ENCODE data around the gene HOXB7.

The HOXB7 gene

DNA sequence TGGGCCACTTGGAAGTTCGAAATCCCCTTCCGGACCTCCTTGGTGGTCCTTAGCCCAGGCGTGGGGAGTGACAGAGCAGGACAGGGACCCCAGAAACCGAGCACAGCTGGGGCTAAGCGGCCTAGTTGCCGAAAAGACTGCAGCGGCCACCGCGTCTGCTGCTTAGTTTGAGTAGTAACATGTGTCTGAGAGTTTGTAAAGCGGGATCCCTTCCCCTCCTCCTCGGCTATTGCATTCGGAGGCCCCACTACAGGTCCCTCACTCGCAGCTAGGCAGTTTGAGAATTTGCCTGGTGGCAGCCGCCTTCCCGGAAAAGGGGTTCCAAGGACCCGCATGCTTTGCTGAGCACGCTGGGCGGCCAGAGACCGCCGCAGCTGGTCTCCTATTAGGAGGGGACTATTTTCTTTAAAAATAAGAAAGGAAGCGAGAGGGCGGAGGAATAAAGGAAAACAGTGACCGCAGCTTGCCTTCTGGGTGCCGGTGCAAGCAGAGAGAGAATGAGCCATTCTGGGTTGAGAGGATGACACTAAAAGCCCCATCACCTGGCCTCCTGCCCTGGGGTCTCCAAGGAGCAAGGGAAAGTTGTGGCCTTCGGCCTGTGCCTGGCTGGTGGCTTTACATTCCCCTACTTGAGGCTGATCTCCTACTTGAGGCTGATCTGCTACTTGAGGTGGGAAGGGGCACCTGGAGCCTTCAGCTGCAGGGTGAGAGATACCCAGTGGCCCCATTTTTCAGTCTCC, 16.1 kb downstream of the HOXB7 start:
- no peak for DNase-seq (ENCODE audit: low read depth in 2 of 2)

DNA sequence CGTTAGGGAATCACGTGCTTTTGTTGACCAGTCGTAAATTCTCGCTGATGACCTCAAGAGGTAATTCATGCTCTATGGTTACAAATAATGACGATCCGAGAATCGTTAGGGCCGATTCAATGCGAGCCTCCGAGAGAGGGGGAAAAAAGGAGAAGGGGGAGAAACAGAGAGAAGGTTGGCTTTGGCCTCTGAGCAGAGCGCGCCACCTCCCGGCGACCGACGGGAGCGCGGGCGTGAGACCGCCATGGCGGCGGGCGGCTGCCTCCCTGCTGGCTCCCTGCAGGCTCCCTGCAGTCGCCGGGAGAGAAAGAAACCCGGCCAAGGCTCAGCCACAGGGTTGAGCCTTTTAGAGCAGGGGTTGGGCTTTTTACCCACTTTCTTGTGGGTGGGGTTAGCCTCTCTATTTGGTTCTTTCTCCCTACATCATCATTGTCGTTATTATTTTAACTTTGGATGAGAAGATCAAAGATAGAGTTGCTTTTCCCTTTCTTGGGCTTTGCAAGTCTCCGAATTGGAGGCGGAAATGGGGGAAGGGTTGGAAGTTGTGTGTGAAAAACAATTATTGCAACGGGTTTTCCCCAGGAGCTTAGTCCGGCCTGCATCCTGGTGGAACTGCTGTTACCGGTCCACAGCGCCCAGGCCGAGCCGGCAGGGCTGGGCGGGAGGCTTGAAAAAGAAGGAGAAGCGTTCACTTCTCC, 16.8 kb downstream of the HOXB7 start:
- DNase-seq (ENCODE audit: low read depth in 2 of 2): peak; percentile 54 to 76

DNA sequence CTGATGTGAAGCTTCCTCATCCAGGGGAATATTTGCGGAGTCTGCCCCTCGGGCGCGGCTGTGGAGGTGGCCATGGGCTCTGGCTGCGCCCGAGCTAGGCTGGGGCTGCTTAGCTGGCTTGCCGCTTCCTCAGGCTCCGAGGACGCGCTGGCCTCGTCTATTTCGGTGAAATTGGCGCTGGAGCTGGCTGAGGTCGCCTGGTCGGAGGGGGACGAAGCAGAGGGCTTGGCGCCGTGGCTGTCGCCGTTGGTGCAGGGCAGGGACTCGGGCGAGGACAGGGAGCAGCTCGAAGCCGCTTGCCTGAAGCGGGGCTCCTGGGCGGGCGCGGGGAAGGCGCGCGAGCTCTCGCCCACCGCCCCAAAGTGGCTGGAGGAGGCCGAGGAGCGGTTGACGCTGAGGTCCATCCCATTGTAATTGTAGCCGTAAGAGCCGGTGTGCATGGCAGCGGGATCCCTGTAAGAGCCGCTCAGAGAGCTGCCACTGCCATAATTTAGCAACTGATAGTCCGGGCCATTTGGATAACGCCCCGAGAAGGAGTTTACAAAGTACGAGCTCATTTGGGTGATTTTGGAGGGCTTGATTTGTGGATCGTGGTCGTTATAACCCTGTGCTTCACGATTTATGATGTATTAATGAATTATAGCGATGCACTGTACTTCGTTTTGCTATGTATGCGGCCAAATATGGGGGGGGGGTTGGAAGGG, 17.5 kb downstream of the HOXB7 start, which contains the start of gene HOXB5:
HOXB5 (minus strand) TSS at position 654 of the 704 bp plus-strand sequence; CDS start at position 557, 97 bp downstream.
- DNase-seq (ENCODE audit: low read depth in 2 of 2): no peak

DNA sequence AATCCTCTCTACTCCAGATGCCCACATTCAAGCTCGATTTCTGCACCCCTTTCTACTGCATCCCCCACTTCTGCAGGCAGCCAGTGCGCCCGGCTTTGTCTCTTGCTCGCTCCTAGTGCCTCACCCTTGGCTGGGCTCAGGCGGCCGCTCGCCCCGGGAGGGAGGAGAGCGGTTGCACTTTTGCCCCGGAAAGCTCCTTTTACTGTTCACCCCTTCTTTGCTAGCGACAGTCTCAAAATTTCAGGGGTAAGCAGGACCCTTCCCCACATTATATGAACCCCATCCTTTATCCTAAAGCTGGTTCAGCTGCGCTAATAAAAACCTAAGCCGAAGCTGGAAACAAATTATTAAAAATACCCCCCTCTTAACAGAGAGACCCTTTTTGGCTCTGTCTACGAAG, 18.2 kb downstream of the HOXB7 start:
- DNase-seq (ENCODE audit: low read depth in 2 of 2): no peak

DNA sequence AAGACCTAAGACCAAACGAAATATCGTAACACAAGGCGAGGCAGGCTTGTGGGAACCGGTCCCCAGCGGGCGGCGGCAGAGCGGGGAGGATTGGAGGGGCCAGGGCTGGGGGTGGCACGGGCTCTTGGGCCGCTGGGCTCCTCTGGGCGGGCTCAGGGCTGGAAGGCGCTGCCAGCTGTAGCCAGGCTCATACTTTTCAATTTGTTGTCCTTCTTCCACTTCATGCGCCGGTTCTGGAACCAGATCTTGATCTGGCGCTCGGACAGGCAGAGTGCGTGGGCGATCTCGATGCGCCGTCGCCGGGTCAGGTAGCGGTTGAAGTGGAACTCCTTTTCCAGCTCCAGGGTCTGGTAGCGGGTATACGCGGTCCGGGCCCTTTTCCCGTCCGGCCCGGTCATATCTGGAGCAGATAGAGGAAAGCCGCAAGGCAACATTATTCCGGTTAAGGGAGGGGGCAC, 18.7 kb downstream of the HOXB7 start:
- DNase-seq (ENCODE audit: low read depth in 2 of 2): no peak

DNA sequence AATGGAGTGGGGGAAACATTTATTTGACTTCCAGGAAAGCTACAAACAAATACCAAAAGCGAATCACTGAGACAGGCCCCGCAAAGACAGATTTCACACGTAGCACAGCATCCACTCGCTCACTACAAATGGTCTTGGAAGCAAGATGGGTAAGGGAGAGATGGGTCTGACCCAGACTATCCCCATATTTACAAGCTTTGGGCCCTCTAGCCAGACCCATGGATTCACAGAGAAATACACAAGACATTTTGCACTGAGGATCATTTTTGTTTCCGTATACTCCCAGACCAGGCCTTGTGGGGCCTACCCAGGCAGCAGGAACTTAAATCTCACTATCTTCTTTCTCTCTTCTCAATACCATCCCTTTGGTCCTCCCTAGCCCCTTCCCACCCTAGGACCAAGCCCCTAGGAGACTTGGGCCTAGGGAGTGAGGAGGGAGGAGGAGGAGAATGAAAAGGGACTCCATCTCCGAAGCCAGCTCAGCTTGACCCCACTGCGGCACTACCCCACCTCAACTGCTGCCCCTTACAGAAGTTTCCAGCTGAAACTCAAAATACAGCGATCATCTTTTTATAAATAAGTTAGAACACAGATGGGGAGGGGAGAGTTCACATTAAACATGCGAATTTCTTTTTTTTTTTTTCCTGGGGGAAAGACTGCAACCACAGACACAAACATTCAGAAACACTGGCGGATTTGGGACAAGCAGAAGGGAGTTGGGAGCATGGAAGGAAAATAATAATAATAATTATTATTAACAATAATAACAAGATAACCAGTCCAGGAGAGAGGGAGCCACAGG, 19.4 kb downstream of the HOXB7 start:
- no peak for DNase-seq (ENCODE audit: low read depth in 2 of 2)

DNA sequence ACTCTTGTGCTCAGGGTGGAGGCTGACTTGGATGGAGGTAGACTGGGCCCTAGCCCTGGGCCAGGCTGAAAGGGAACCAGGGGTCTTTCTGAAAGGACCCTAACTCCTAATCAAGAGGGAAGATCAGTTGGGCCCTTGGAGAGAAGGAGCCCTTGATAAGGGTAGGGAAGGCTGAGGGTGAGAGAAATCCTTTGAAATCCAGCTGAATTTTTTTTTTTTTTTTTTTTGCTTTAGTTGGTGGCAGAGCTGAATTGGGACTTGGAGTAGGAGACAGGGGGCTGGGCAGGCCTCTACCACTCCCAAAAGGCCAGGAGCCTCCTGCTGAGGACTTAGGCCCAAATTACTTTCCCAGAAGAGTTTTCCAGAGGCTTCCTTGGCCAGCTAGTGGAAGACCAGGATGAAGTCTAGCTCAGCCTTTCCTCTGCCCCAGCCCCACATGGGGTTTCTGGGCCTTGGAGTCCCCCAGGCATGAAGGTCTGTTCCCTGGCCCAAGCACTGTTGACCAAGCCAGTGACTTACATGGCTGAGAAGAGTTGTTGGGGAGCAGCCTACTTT, 20.1 kb downstream of the HOXB7 start:
- no peak for DNase-seq (ENCODE audit: low read depth in 2 of 2)

DNA sequence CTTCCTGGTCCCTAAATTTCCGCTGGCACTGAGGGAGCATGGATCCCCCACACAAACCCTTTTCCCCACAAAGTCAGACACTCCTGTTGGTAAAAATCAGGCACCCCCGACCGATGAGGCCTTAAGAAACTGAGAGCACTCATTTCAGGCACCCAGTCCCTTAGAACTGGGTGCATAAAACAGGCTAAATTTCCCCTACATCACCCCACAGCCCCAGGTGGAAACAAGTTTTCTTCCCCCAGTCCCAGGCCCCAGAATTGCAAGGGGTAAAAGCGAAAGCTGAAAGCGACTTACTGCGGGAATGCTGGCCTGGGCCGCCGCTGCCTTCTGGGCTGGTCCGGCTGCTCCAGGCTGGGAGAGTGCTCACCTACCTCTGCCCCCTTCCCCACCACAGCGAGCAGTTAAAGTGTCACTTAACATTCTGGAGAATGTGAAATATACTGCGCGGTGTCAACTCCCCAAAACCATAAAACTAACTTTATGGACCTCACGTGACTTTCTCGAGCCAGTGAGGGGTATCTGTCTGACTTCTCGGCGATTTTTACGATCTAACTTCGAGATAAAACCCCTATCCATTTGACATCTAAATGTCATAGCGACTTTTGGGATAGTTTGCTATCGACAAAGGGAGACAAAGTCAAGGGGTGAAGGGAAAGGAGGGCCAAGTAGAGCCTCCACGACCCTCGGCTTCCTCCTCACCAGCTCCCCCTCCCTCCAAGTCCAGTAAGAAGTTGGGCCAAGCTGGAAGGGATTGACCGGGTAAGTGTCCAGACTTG, 20.8 kb downstream of the HOXB7 start, which contains the start of gene HOXB3:
HOXB3 (minus strand) TSS at position 411 of the 776 bp plus-strand sequence. CDS start 37,767 bp downstream, outside the sequence.
- DNase-seq (ENCODE audit: low read depth in 2 of 2): no peak

DNA sequence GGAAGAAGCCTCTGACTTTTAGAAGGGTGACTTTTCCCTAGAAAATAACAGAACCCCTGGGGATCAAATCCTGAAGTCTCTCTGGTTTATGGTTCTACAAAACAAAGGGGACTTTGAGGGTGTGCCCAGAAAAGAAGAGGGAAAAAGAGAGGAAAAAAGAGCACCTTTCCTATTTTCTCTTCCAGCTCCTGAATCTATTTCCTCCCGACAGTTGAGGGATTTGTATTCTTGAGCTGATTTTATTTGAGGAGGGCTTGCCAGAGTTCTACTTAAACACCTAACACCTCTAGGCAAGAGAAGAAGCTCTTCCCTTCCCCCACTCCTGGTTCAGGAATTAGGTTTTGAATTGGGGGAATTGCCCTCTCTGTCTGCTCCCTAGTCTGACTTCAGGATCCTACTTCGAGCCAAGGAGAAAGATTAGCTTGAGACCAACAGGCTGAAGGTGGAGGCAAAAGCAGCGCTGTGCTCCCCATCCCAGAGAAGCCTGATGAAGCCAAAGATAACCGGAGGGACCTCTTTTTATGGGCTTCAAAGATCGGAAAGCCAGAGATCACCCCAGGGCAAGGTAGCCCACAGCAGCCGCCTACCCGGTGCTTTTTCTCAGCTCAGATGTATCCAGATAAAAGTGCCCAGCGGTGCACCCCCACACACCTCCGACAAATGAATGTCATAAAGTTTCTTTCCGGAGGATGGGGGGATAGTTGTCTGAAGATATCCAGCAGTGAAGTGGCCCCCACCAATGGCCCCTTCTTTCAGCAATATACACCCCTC, 21.6 kb downstream of the HOXB7 start:
- no peak for DNase-seq (ENCODE audit: low read depth in 2 of 2)

DNA sequence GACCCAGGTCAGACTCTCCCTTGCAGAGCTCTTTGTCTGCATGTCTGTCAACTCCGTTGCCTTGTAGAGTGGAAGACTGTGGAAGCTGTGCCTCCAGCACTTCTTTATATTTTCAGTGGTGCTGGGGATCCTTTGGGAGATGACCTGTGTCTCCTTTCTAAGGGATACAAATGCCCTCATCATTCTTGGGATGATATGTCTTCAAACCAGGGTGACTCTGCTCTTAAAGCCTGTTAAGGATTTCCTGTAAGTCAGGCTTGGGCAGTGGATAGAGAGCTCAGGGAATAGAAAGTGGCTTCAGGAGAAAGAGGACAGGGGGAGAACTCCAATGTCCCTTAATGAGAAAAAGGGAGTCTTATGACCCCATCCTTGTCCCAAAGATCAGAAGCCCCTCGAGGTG, 22.3 kb downstream of the HOXB7 start:
- no peak for DNase-seq (ENCODE audit: low read depth in 2 of 2)

DNA sequence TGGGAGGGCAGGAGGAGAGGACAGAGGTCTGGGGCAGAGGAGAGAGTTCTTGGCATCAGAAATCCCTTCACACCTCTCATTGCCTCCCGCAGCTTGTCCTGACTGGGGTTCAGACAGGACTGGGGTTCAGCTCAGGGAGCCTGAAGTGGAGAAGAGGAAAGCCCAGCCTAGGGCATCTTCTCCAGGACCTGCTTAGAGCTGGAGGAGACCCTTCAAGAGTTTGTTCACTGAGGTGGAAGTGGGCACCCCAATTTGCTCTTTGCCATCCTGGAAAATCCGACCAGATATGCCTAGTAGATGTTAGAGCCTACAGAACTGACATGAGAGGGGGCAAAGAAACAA, 22.8 kb downstream of the HOXB7 start:
- no peak for DNase-seq (ENCODE audit: low read depth in 2 of 2)

DNA sequence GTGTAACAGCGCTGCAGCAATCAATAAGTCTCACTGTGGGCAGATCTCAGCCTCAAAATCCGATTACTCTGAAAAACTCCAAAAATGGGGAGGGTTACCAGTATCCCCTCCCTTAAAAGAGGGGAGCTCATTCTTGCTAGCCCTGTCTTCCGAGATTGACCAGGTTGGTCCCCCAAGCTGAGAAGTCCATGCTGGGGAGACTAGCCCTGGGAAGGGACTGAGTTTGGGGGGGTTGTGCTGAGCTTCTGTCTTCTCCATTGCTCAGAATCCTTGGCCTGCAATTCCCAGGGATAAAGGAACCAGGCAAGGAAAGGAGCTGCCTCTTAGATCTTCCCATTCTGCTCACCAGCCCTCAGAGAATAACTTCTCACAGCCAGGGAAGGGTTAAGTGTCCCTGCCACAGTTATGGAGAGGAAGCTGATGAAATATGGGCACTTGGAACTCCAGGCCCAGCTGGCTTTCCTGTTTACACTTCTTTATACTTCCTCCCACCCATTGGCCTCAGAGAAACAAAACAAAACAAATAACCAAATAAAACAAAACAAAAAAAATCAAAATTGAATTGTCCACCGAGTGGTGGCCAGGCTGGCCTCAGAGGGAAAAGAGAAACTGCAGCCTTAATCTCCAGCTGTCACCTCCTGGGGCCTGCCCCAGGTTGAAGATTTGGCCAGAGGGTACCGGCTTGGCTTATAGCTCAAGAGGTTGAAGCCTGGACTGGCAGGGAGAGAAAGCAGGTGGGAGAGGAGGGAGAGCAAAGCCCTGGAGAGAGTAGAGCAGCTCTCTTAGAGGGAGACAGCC, 23.3 kb downstream of the HOXB7 start:
- no peak for DNase-seq (ENCODE audit: low read depth in 2 of 2)

DNA sequence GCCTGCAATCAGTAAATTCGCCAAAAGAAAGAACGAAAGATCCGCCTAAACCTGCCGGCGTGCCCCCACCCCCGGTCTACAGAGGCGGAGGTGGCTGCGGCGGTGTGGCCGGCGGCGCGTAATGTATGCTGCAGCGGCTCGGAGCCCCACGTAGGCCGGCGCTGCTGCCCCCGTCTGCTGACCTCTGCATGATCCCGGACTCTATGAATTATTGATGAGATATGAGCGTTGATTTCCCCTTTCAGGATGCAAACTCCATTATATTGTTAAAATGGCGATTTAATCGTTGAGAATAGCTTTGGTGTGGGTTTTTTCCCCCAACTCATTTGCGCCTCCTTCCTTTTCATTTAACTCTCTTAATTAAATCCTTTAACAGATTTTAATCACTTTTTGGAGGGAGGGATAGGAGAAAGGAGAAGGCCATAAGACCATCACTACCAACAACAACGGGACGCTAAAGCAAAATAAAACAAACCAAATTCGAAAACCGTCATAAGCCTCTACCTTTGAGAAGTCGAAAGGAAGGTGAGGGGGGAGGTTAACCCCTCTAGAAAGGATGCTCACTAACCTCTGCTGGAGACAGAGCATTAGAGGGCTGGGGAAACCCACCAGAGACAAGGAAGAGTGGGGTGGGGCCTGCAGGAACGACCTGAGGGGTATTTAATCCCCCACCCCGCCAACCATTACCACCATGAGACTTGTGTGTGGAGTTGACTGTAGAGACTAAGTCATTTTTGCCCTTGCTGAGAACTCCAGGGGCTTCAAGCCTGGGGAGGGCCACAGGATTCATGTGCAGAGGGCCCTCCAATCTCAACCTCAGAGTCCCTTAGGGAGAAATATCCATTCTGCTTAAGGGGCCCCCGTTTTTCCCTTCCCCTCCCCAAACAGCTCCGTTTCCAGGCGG, 24.2 kb downstream of the HOXB7 start:
- DNase-seq (ENCODE audit: low read depth in 2 of 2): no peak

DNA sequence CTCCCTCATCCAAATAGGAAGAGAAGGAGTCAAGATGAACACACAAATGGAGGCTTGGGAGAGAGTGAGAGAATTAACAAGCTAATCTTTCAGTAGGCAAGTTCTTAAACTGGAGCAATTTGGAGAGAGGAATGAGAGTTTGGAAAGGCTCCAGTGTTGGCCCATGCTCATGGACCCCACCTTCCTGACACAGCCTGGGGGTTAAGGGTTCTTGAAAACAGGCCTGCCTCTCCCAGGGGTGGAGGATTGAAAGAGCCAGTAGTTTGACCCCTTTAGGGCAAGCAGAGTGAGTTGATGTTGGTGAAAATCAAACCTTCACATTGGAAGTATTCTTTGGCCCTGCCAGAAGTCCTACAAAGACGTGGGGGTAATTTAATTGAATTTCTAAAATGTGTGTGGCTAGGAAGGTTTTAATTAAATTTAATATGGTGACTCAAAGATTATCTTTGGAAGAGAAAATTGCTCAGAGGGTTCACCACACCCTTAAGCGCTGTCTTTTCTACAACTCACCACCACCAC, 26.5 kb downstream of the HOXB7 start:
- DNase-seq (ENCODE audit: low read depth in 2 of 2): no peak

DNA sequence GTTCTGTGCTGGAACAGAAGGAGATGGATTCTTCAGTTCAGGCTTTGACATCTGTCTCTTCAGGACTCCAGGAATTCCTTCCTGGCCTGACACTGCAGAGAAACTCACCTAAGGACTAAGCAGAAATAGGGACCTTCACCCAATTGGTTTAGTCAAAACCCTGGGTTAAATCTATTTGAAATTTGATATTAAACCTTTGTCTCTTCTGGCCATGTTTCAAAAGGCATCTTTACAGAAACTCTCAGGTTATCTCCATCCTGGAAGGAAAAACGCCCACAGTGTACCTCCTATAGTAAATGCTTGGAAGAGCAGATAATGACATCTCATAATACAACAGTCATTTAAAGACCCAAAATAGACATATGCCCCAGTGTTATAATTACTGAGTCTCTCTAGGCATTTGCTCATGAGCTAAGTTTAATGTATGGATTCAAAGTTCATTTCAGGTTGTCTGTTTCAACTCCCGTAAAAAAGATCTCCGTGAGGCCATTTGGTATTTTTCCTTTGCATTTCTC, 27.1 kb downstream of the HOXB7 start:
- DNase-seq (ENCODE audit: low read depth in 2 of 2): no peak

DNA sequence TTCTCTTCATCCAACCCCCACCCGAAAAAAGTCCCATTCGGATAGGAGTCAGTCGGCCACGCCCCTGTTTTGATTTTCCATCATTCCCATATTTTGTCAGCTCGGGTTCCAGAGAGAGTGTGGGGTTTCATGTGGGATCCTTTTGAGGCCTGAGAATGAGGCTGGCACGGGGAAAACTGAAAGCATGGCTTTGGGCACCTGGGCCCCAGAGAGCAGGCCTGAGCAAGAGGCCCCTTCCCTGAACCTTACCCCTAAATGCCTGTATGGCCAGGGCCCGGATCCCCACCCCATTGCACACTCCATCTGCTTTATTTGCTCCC, 28.1 kb downstream of the HOXB7 start:
- DNase-seq (ENCODE audit: low read depth in 2 of 2): no peak

DNA sequence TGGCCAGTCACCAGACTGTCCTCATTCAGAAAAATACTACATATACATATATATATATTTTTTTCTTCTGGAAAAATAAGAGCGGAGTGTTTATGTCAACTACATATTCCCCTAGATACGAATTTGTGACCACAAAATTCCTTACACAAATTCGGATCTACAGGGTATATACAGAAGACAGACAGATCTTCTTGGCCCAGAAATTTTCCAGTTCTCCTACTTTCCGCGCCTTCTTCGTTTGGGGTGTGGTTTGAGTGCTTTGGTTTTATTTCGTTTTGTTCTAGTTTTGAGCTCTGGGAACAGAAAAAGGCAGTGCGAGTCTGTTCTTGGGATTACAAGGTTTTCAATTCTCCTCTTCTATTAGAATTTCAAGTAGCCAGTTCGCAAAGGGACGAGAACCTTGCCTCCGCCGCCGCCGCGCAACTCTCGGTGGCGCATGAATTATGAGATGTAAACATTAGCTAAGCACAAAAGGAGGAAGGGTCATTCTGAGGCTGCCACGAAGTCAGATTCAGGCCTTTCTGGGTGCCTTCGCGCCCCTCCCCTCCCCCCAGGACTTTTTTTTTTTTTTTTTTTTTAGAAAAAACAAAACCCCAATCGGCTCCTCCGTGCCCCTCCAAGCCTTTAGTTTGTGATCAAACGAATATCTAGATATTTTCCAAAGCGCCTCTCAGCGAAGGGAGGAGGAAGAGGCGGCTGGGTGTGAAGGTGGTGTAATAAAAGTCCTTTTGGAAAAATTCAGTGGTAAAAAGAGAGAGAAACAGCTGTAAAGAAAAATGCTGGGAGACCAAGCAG, 30.9 kb downstream of the HOXB7 start:
- no peak for DNase-seq (ENCODE audit: low read depth in 2 of 2)

All from stimulated activated CD4-positive, alpha-beta T cell treated with anti-CD3 and anti-CD28 coated beads, Interleukin-12 subunit alpha, Interleukin-12 subunit beta, amount 100 ng/mL, for 24 hours (primary cell).